Stimulated activated CD4-positive, alpha-beta T cell treated with anti-CD3 and anti-CD28 coated beads, Interleukin-15, amount 100 ng/mL, for 1 hour (primary cell): ENCODE data around the gene PIBF1.
"Not testable (repeated sequence)": the region's sequence is repeated elsewhere in the genome, so short reads cannot be mapped to it uniquely, and the experiment has no call there.

Experiments
- DNase-seq, 2 donors: peaks; one replicate each; pipeline ENCODE4 v3.0.0-alpha.2; 2020; ENCODE audit warnings: low read depth in 1 of 2, low spot score in 1 of 2

Gene PIBF1

DNA sequence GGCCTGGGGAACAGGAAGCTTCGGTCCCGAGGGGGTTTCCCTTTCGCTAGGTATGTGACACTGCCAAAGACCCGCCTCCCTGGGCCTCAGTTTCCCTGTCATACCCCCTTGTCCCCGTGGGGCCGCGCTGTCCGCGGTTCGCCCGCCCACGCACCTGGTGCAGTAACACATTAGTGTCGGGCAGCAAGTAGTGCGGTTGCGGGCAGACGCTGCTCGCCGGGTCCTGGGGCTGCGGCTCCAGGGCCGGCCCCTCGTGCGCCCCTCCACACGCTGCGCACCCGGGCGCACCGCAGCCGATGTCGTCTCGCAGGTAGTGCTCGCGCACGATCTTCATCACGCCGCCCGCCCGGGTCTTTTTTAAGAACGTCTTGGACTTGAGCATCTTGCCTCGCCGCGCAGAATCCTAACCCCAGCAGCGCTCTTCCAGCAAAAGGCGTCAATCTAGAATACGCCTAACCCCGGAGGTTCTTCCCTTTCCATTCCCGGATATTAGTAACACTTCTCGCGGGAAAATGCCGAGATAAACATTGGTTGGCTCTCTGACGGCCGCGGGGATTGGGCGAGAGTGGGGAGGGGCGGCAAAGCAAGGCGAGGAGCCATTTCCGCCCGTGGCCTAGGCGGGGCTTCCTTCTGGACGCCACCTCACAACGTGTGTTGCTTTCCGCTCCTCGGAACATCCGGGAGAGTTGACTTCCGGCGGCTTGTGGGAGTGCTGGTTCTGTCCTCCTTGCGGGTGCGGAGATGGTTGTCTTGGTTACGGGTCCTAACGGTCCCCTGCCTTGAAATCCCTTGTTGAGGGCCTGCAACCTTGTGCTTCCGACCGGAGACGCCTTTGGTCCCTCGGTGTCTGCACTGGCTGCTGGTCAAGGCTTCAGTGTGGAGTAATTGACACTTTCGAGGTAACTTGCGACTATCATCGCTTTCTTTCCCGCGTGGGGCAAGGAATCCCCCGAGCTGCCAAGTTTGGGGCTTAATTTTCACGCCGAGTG, at the start of gene PIBF1, which contains the start of gene DIS3:
TSS of gene PIBF1 (plus strand) at position 683 of the 989 bp plus-strand sequence. CDS start 1,337 bp downstream, outside the sequence.
TSS of gene DIS3 (minus strand) at position 450 of the 989 bp plus-strand sequence. CDS start at position 382, 68 bp downstream.
- peak; percentile 86 to 87 for DNase-seq

- no peak for DNase-seq
These were observed 44.9 kb upstream of the PIBF1 start for GRCh38 chr13:72737033-72737432.

- no peak for DNase-seq
These were observed 41.9 kb upstream of the PIBF1 start for GRCh38 chr13:72740015-72740414.

DNA sequence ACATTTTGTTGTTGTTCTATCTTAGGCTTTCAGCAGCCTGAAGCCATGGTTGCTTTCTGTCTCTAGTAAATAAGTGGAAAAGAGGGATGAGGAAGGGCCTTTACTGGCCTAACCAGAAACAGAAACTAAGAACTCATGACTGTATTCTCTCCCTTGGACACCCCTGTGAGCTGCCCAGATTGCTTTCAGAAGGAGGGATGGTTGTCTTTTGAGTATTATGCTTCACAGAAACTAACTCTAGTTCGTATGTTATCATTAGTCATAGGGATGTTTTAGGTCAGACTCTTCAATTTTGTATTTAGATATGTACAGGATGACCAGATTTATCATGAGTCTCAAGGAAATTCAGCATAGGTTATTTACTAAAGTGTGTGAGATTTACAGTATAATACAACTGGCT, 36.7 kb upstream of the PIBF1 start:
- no peak for DNase-seq

GRCh38 chr13:72751220-72751619, 30.7 kb upstream of the PIBF1 start:
- DNase-seq = no peak

GRCh38 chr13:72754111-72754510, 27.8 kb upstream of the PIBF1 start:
- DNase-seq = no peak

GRCh38 chr13:72757792-72758535, 24.0 kb upstream of the PIBF1 start:
- DNase-seq = no peak

- DNase-seq = no peak
These were observed 21.7 kb upstream of the PIBF1 start for GRCh38 chr13:72760189-72760588.

- no peak for DNase-seq
These were observed 18.5 kb upstream of the PIBF1 start for GRCh38 chr13:72763411-72763810.

DNA sequence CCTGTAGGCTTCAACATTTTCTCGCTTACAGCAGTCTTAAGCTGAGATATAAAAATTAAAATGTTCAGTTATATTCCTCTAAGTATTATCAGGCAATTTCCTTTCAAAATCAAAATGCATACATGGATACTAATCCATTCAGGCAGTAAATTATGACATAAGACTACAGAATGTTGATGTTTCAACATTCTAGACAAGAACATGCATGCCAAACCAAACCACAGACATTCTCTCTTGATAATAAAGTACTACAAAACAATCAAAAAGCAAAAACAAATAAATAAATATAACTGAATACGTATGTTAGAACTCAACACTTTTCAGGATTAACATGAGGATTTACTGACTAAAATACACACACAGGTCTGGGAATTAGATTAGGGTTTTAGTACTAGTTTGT, 7.9 kb upstream of the PIBF1 start:
- DNase-seq = no peak

DNA sequence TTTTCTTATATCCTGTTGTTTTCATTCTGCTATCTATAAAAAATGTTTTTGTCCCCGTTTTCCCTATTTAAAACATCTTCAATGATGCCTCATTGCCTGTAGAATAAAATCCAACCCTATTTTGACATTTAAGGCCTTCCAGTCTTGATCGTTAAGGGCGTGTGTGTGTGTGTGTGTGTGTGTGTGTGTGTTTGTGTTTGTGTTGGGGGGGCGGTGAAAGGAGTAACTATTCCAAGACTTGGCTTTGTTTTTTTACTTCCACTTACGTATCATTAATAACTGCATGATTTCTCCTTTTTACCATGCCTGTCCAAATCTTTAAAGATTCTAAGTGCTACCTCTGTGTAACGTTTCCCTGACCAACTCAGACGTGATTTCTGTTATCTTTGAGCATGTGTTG, 784 bp downstream of the PIBF1 start:
- DNase-seq = no peak

GRCh38 chr13:72784679-72785078, 2.7 kb downstream of the PIBF1 start:
- DNase-seq = not testable (repeated sequence)

DNA sequence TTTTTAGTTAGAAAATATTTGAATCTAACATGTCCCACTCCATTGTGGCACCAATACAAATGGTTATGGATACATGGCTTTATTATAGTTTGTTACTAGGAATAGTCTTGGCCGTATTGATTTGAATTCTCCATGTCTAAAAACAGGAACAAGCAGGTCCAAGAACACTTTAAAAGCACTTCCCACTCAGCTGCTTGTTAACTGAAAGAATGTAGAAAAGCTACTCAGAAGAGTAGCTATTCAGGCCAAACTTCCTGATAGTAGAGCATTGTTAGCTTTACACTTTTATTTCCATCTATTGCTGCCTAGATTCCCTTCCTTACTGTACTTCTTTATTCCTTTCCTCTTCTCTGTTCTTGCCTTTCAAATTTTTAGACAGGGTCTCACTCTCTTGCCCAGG, 6.9 kb downstream of the PIBF1 start:
- no peak for DNase-seq

DNA sequence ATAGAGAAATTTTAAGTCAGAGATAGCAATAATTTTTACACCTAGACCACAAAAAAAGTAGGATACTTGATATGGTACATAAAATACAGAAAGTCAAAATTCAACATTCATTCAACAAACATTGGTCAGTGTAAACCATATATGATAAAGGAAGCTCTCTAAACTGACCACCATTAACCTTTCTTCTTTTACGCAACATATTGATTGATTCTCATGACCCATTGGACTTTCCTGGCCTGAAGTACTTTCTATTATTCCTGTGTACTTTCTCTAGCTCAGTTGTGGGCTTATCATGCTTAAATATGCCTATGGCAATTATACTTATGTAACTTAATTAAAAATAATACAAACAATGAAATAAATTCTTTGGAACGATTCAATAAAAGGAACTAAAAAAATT, 10.7 kb downstream of the PIBF1 start:
- no peak for DNase-seq

GRCh38 chr13:72798817-72799216, 16.9 kb downstream of the PIBF1 start:
- no peak for DNase-seq

- no peak for DNase-seq
These were observed 22.4 kb downstream of the PIBF1 start for GRCh38 chr13:72804301-72804700.

GRCh38 chr13:72805676-72806346, 23.9 kb downstream of the PIBF1 start:
- no peak for DNase-seq

DNA sequence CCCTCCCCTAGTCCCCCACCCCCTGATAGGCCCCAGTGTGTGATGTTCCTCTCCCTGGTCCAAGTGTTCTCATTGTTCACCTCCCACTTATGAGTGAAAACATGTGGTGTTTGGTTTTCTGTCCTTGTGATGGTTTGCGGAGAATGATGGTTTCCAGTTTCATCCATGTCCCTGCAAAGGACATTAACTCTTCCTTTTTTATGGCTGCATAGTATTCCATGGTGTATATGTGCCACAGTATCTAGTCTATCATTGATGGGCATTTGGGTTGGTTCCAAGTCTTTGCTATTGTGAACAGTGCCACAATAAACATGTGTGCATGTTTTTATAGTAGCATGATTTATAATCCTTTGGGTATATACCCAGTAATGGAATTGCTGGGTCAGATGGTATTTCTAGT, 24.6 kb downstream of the PIBF1 start:
- DNase-seq = not testable (repeated sequence)

DNA sequence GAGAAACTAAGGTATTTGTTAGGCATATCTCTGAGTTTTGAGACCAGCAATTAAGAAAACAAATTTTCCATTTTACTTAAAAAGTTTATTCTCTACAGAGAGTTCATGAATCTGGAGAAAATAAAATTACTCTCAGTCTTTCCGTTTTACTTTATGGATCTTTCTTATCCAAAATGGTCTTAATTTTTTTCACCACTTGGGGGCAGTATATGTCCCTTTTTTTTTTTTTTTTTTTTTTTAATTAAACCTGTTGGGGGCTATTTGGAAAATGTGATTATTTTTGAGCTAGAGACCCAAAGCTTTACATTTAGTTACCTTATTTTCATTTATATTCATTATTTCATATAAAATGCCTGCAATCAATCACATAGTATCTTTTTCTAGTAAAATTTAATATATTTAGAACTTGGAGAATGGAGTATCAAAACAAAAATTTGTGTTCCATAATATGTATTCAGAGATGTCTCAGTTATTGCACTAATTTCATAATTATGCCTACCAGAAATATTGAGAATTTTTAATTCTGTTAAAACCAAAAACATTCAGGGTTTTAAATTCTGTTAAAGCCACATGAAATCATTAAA, 27.1 kb downstream of the PIBF1 start:
- DNase-seq = no peak

- no peak for DNase-seq
These were observed 38.4 kb downstream of the PIBF1 start for GRCh38 chr13:72820156-72820897.
